ENCODE data around the gene BMP7. TPM values are rescaled to one million over a fixed set of nuclear protein-coding genes. Genes with fewer than 3 reads are reported as not detected.

BMP7 gene
- total RNA-seq, 1 donor from 2014 or later = 17.2 TPM

DNA sequence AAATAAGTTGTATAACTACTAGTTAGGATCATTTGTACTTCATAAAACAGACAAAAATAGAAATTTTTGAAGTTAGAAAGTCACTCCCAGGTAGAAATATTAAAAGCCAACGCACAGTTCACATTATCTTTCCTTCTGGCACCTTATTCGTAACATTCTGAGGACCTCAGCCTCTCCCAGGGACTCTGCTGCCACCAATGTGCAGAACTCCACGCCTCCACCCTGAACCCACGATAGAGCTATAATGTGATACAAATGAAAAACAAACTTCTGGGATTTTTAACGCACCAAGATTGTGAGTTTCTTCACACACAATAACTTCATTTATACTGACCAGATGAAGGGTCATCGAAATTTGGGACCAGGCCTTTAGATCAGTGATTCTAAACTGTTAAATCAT lies 9.5 kb downstream of the BMP7 start:
- Histone ChIP-seq H3K27me3 (no peaks in the 10 kb centered on the region), H3K9me3 (no peaks in the 10 kb centered on the region), H3K4me1 (peaks cover 30% of the 10 kb centered on the region), H3K36me3 (no peaks in the 10 kb centered on the region), H3K4me3 (no peak overlapping the region), H3K27ac (no peak overlapping the region)
- DNase-seq (ENCODE audit: extremely low spot score in 2 of 2) = no peak
- TF ChIP-seq, protein P1, sequence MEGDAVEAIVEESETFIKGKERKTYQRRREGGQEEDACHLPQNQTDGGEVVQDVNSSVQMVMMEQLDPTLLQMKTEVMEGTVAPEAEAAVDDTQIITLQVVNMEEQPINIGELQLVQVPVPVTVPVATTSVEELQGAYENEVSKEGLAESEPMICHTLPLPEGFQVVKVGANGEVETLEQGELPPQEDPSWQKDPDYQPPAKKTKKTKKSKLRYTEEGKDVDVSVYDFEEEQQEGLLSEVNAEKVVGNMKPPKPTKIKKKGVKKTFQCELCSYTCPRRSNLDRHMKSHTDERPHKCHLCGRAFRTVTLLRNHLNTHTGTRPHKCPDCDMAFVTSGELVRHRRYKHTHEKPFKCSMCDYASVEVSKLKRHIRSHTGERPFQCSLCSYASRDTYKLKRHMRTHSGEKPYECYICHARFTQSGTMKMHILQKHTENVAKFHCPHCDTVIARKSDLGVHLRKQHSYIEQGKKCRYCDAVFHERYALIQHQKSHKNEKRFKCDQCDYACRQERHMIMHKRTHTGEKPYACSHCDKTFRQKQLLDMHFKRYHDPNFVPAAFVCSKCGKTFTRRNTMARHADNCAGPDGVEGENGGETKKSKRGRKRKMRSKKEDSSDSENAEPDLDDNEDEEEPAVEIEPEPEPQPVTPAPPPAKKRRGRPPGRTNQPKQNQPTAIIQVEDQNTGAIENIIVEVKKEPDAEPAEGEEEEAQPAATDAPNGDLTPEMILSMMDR (IDR thresholded peaks at IDR 0.05) = no peak
- TF ChIP-seq POLR2A (IDR thresholded peaks at IDR 0.05) (no peak), POLR2AphosphoS5 (IDR thresholded peaks at IDR 0.05; ENCODE audit: insufficient read depth in 1 of 2, low read depth in 1 of 2) (no peak)
- intact Hi-C loops (cut with DNase I) = no loop called here

DNA sequence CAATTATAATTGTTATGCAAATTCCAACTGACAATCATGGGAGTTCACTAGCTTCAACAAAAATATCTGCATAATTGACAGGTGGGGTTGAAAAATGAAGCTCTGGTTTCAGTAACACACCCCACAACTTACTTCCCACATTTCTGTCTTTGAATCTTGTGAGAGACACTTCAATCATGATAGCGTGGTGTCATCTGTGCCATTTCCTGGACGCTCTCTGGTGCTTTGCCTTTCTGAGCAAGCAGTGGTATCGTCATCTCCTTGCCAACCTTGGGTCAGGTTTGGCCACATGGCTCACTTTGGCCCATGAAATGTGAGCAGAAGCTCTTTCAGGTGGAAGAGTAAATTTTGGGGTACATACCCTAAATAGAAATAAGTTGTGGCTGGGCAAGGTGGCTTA lies 10.2 kb downstream of the BMP7 start:
- H3K4me3 ChIP-seq = no peak overlapping the region

DNA sequence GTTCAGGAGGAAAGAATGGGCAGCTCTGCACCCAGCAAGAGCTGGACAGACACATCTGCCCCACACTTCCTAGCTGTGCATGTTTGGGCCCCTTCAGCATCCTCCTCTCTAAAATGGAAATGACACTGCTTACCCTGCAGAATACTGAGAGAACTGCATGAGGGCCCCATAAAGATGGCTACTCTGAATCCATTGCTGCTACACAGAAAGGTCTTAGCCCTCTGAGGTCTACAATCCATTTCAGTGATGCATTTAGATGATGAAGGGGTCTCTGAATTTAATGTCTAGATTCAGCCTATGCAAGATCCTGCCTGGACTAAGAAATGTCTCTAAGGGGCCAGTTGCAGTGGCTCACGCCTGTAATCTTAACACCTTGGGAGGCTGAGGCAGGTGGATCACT lies 11.3 kb downstream of the BMP7 start:
- TF ChIP-seq, protein P1 (IDR thresholded peaks at IDR 0.05) = no peak
- no peak for TF ChIP-seq POLR2A (IDR thresholded peaks at IDR 0.05)
- no peak for TF ChIP-seq POLR2AphosphoS5 (IDR thresholded peaks at IDR 0.05; ENCODE audit: insufficient read depth in 1 of 2, low read depth in 1 of 2)
- no peak for DNase-seq (ENCODE audit: extremely low spot score in 2 of 2)
- H3K27me3 ChIP-seq = no peaks in the 10 kb centered on the region

More for the DNA sequence above, 10.2 kb downstream of the BMP7 start:
- TF ChIP-seq POLR2A (IDR thresholded peaks at IDR 0.05) (no peak), POLR2AphosphoS5 (IDR thresholded peaks at IDR 0.05; ENCODE audit: insufficient read depth in 1 of 2, low read depth in 1 of 2) (no peak)
- TF ChIP-seq, protein P1 (IDR thresholded peaks at IDR 0.05) = no peak
- H3K4me1 ChIP-seq = peaks cover 28% of the 10 kb centered on the region
- intact Hi-C loops (cut with DNase I) = no loop called here
- DNase-seq (ENCODE audit: extremely low spot score in 2 of 2) = no peak
- H3K27me3 ChIP-seq = no peaks in the 10 kb centered on the region
- H3K9me3 ChIP-seq = no peaks in the 10 kb centered on the region
- H3K27ac ChIP-seq = no peak overlapping the region
- no peaks in the 10 kb centered on the region for H3K36me3 ChIP-seq

DNA sequence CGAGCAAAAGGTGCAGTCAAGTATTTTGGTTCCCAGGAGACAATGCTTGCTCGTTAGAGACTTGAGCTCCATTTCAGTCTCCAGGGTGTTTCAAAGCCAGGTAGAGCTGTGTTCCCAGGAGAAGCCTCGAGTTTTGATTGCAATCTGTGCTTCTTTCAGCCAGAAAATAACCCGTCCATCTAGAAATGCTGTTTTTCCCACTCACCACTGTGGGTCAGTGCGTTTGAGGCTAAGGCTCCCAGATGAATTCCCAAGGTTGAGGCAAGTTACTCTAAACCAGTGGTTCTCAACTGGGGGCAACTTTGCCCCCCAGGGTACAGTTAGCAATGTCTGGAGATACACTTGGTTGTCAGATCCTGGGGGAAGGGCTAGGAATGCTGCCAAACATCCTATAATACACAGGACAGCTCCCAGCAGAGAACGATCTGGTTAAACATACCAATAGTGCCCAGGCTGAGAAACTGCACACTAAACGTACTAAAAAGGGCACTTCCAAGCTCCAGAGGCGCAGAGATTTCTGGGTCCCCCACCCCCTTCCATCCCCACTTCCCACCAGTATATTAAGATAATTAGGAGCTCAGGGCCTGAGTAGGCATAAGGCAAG lies 13.8 kb downstream of the BMP7 start:
- TF ChIP-seq POLR2AphosphoS5 (IDR thresholded peaks at IDR 0.05; ENCODE audit: insufficient read depth in 1 of 2, low read depth in 1 of 2) (no peak), POLR2A (IDR thresholded peaks at IDR 0.05) (no peak)
- TF ChIP-seq, protein P1 (IDR thresholded peaks at IDR 0.05) = no peak
- DNase-seq (ENCODE audit: extremely low spot score in 2 of 2) = no peak
- H3K27ac ChIP-seq = no peak overlapping the region
- intact Hi-C loops (cut with DNase I) = no loop called here
- H3K9me3 ChIP-seq = no peaks in the 10 kb centered on the region
- H3K4me3 ChIP-seq = no peak overlapping the region
- H3K36me3 ChIP-seq = no peaks in the 10 kb centered on the region
- no peaks in the 10 kb centered on the region for H3K27me3 ChIP-seq
- peaks cover 10% of the 10 kb centered on the region for H3K4me1 ChIP-seq

More for the DNA sequence above, 11.3 kb downstream of the BMP7 start:
- Histone ChIP-seq H3K9me3 (no peaks in the 10 kb centered on the region), H3K4me3 (no peak overlapping the region), H3K36me3 (no peaks in the 10 kb centered on the region), H3K4me1 (peaks cover 25% of the 10 kb centered on the region), H3K27ac (no peak overlapping the region)
- intact Hi-C loops (cut with DNase I) = no loop called here

DNA sequence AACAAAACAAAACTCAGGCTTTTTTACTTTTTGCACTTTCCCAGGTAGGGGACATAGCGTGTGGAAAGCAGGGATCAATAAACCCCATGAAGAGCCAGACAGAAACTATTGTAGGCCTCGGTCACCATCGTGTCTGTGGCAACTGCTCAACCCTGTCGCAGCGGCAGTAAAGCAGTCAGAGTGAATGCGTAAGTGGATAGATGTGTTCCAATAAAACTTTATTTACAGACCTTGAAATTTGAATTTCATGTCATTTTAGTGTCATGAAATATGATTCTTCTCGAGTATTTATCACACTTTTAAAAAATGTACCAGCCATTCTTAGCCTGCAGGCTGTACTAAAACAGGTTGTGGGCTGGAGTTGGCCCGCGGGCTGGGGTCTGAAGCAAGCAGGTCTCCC lies 14.5 kb downstream of the BMP7 start:
- DNase-seq (ENCODE audit: extremely low spot score in 2 of 2) = no peak
- no peaks in the 10 kb centered on the region for H3K27me3 ChIP-seq
- H3K4me1 ChIP-seq = peaks cover 10% of the 10 kb centered on the region
- intact Hi-C loops (cut with DNase I) = no loop called here
- H3K9me3 ChIP-seq = no peaks in the 10 kb centered on the region
- no peak overlapping the region for H3K4me3 ChIP-seq
- H3K27ac ChIP-seq = no peak overlapping the region
- TF ChIP-seq POLR2AphosphoS5 (IDR thresholded peaks at IDR 0.05; ENCODE audit: insufficient read depth in 1 of 2, low read depth in 1 of 2) (no peak), POLR2A (IDR thresholded peaks at IDR 0.05) (no peak)
- TF ChIP-seq, protein P1 (IDR thresholded peaks at IDR 0.05) = no peak
- H3K36me3 ChIP-seq = no peaks in the 10 kb centered on the region
